Activated CD4-positive, alpha-beta memory T cell treated with anti-CD3 and anti-CD28 coated beads for 36 hours (primary cell): Measurements from ENCODE around the gene PPP1R3E. TPM values are rescaled to one million over a fixed set of nuclear protein-coding genes. Genes with fewer than 3 reads are reported as not detected.

ENCODE experiments used
- CTCF ChIA-PET: fragments of 350-600 bp; sonication (Branson Sonifier 250); formaldehyde crosslinking; loops from one replicate; lab custom pipeline; 2021; ENCODE audit warnings: antibody characterized with exemption, inconsistent platforms; lab: Charles Lee
- POLR2A ChIA-PET: fragments of 350-600 bp; sonication (Branson Sonifier 250); formaldehyde crosslinking; loops from one replicate; lab custom pipeline; 2021; ENCODE audit warnings: antibody characterized with exemption; lab: Charles Lee
- DNase-seq: peaks from one replicate; pipeline ENCODE4 v3.0.0-alpha.2; 2020
- H3K27ac Mint-ChIP-seq: one replicate; pipeline ENCODE4 v1.8.0; 2021; ENCODE audit warnings: mixed read lengths
- H3K27me3 Mint-ChIP-seq: one replicate; pipeline ENCODE4 v1.8.0; 2021; ENCODE audit warnings: mixed read lengths
- H3K36me3 Mint-ChIP-seq: one replicate; pipeline ENCODE4 v1.8.0; 2021; ENCODE audit warnings: mixed read lengths
- H3K4me1 Mint-ChIP-seq: one replicate; pipeline ENCODE4 v1.8.0; 2021; ENCODE audit warnings: low read depth, mixed read lengths
- H3K4me3 Mint-ChIP-seq: one replicate; pipeline ENCODE4 v1.8.0; 2021; ENCODE audit warnings: mild to moderate bottlenecking, mixed read lengths
- H3K9me3 Mint-ChIP-seq: one replicate; pipeline ENCODE4 v1.8.0; 2021; ENCODE audit warnings: mixed read lengths
- intact Hi-C: fragments of 100-400 bp; cut with micrococcal nuclease; formaldehyde crosslinking; loops from one replicate; pipeline ENCODE4 v1.15.1; 2023
- total RNA-seq, 2 experiments: library from RNA; stranded (reverse); gene quantifications; one replicate each; pipeline ENCODE4 v1.2.3, GENCODE V29; 2021

PPP1R3E gene, protein sequence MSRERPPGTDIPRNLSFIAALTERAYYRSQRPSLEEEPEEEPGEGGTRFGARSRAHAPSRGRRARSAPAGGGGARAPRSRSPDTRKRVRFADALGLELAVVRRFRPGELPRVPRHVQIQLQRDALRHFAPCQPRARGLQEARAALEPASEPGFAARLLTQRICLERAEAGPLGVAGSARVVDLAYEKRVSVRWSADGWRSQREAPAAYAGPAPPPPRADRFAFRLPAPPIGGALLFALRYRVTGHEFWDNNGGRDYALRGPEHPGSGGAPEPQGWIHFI
- total RNA-seq: 10 to 100 TPM; 12.6 to 15.8 TPM

DNA sequence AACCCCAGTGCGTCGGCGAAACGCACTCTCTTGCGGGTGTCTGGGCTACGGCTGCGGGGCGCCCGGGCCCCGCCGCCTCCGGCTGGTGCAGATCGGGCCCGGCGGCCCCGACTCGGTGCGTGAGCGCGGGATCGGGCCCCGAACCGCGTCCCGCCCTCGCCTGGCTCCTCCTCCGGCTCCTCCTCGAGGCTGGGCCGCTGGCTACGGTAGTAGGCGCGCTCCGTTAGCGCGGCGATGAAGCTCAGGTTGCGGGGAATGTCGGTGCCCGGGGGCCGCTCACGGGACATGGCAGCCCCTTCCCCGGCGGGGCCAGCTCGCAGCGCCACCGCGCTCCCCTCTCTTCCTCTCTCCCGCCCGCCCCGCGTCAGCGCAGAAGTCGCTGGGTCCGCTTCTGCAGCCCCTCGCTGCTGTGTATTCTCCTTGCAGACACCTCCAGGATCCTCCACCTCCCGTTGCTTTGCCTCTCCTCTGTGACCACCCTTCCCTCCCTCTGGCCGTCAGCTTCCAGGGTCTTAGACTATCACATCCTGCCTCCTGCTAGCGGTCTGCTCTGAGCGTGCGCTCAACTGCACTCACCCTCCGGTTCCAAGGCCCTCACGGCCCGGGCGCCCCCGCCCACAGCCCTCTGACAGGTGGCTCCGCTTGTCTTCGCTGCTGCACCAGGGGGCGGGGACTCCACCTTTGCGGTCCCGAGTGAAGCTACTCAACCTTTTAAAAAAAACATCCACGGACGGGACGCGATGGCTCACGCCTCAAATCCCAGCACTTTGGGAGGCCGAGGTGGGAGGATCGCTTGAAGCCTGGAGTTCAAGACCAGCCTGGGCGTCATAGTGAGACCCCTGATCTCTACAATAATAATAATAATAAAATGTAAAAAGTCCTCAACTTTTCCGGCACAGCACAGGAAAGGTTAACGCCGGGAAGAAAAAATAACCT lies at the start of gene PPP1R3E:
Gene PPP1R3E, minus strand, starts transcription at position 570 of the 936 bp plus-strand sequence. Its CDS starts 283 bp downstream, at position 287.
- ChIA-PET CTCF (interaction anchor here (0.6 to 4.6 kb wide), 13 partner anchors 10 to 234 kb away, joined by 3 to 76 read pairs (median 6); partner anchors contain the start of genes HOMEZ and PABPN1), POLR2A (interaction anchor here (0.7 to 4.4 kb wide), 8 partner anchors 13 to 207 kb away, joined by 3 to 102 read pairs (median 3); partner anchors contain the start of genes ACIN1, C14orf119, HOMEZ and PABPN1)
- H3K9me3 Mint-ChIP-seq: no peaks in the 10 kb centered on the region
- peaks cover 12% of the 10 kb centered on the region for H3K27me3 Mint-ChIP-seq
- peak within 1 kb of the TSS; percentile 94 for H3K4me3 Mint-ChIP-seq
- H3K4me1 Mint-ChIP-seq: peaks cover 22% of the 10 kb centered on the region
- DNase-seq: peak; percentile 93
- H3K36me3 Mint-ChIP-seq: peaks cover 3% of the 10 kb centered on the region
- peak within 1 kb of the TSS; percentile 96 for H3K27ac Mint-ChIP-seq
- intact Hi-C loops: loop anchor here (2.0 to 5.0 kb wide), 2 partner anchors 66 to 255 kb away; partner anchors contain the start of gene THTPA

DNA sequence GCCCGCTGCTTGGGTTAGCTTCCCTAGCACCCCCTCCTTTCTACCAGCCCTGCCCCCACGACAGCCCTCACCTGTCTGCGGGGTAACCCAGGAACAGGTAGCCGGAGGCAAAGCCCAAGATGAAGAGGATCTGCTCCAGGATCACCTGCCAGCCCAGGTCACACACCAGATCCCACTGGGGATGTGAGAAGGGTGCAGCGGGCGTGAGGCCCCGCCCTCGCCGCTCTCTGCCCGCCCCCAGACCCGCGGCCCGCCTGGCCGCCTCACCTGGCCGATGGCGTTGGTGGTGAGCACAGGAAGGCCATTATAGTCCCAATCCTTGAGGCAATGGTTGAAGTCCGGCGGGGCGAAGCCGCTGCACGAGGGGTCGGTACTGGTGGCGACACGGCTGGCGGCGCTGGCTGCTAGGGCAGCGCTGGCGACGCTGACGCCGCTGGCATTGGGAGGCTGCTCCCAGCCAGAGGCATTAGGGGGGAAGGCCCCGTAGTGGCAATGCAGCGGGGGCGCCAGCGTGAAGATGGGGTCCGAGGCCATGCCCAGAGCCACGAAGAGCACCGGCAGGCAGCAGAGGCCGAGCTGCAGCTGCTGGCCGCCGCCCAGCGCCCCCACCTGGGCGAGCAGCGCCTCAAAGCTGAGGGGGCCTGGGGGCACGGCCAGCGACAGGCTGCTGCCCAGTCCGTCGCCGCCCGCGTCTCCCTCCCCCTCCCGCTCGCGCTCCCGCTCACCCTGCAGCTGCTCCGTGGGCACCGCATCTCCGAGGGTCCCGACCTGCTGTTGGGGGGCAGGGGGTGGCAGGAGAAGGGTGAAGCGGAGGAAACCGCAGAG lies 49.2 kb upstream of the PPP1R3E start:
- H3K27me3 Mint-ChIP-seq: peaks cover 30% of the 10 kb centered on the region
- intact Hi-C loops: no loop called here
- H3K4me1 Mint-ChIP-seq: peaks cover 5% of the 10 kb centered on the region
- ChIA-PET CTCF (interaction anchor here (0.6 to 1.1 kb wide), 4 partner anchors 10 to 946 kb away, joined by 3 to 4 read pairs (median 3); no protein-coding TSS in a partner anchor), POLR2A (no interaction called here)
- no peak for DNase-seq
- H3K27ac Mint-ChIP-seq: no peak overlapping the region
- H3K9me3 Mint-ChIP-seq: no peaks in the 10 kb centered on the region
- peak overlapping the region; percentile 61 for H3K4me3 Mint-ChIP-seq
- peaks cover 2% of the 10 kb centered on the region for H3K36me3 Mint-ChIP-seq

DNA sequence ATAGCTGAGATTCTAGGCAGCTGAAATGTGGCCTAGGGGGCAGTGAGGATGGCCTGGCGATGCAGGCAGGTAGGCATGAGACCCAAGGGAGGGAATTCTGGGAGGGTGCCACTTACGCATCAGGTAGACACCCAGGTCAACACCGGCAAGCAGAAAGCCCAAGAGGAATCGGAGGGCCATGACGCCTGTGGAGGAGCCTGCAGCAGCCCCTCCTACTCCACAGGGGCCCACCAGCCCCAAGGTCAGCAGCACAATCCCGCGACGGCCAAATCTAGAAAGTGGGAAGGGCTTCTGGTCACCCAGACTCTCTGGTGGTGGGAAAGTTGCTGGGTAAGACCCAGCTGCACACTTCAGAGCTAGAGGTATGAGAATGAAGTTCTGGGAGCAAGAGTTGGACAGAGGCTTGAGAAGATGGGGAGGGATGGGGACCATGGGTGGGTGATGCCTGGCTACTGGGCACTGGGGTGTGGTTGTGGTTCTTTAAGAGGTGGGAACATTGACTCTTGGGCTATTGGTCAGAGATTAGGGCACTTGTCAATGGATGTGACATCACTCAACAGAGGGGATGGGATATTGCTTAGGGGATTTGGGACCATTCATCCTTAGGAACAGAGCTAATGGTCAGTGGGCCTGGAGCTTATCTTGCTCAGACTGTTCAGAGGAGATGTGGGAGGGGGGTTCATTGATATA lies 46.6 kb upstream of the PPP1R3E start:
- H3K4me1 Mint-ChIP-seq: peaks cover 5% of the 10 kb centered on the region

DNA sequence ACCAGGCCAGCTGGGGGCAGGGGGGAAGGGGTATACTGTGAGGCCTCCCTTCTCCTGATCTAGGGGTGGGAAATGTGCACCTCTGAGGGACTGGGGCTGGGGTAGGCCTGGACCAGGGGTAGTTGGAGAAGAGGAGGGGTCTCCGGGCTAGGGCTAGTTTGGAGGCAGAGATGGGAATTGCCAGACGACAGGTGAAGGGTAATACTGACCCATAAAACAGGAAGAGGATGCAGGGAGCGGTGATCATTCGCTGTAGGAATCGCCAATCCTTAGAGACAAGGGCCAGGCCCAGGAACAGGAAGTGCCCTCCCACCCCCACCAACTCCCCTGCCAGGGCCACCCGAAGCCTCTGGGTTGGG lies 45.6 kb upstream of the PPP1R3E start:
- H3K27ac Mint-ChIP-seq: no peak overlapping the region
- DNase-seq: no peak
- H3K27me3 Mint-ChIP-seq: peaks cover 15% of the 10 kb centered on the region
- peaks cover 2% of the 10 kb centered on the region for H3K36me3 Mint-ChIP-seq
- H3K4me3 Mint-ChIP-seq: no peak overlapping the region
- intact Hi-C loops: no loop called here
- CTCF ChIA-PET: no interaction called here
- H3K9me3 Mint-ChIP-seq: no peaks in the 10 kb centered on the region
- H3K4me1 Mint-ChIP-seq: peaks cover 5% of the 10 kb centered on the region
- POLR2A ChIA-PET: no interaction called here

More for the DNA sequence above, 46.6 kb upstream of the PPP1R3E start:
- no peaks in the 10 kb centered on the region for H3K9me3 Mint-ChIP-seq
- H3K36me3 Mint-ChIP-seq: peaks cover 2% of the 10 kb centered on the region
- intact Hi-C loops: no loop called here
- DNase-seq: no peak
- no peak overlapping the region for H3K27ac Mint-ChIP-seq
- no peak overlapping the region for H3K4me3 Mint-ChIP-seq
- POLR2A ChIA-PET: no interaction called here
- peaks cover 24% of the 10 kb centered on the region for H3K27me3 Mint-ChIP-seq
- CTCF ChIA-PET: no interaction called here

DNA sequence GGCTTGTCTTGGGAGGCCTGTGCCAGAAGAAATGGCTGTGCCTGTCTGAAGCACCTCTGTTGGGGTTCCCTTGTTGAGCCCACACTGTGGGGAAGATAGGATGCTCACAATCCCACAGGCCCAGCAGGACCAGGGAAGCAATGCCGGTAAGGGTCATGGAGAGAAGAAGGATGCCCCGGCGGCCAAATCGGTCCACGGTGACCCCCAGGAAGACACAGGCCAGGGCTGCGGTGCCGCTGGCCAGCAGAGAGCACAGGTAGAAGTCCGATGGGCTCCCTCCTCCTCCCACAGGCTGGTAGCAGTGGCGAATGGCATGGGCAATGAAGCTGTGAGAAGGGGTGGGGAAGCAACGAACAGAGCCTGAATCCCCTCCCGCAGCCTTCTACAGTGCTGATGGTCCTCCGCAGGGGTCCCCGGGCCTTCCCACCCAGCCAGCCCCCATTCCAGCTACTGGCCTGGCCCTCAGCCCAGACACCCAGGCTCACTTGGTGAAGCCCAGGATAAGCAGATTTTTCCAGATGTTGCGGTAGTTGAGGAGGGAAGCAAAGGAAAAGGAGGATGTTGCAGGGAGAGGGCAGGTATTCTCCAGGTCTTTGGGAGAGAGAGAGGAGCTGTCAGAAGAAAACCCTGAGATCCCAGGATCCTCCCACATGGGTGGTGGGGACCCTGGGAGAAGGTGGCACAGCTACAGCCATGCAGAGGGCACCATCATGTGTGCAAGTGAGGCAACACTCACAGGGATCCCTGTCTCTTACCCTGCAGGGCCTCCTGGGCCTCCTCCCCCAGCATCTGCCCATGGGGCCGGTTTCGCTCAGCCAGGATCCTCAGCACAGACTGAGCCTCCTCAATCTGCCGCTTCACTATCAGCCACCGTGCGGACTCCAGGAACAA lies 45.0 kb upstream of the PPP1R3E start:
- no peak for DNase-seq
- H3K4me1 Mint-ChIP-seq: peaks cover 2% of the 10 kb centered on the region
- intact Hi-C loops: no loop called here
- CTCF ChIA-PET: no interaction called here
- H3K9me3 Mint-ChIP-seq: no peaks in the 10 kb centered on the region
- no peak overlapping the region for H3K27ac Mint-ChIP-seq
- POLR2A ChIA-PET: no interaction called here
- H3K4me3 Mint-ChIP-seq: no peak overlapping the region
- H3K36me3 Mint-ChIP-seq: peaks cover 2% of the 10 kb centered on the region
- H3K27me3 Mint-ChIP-seq: peaks cover 12% of the 10 kb centered on the region

DNA sequence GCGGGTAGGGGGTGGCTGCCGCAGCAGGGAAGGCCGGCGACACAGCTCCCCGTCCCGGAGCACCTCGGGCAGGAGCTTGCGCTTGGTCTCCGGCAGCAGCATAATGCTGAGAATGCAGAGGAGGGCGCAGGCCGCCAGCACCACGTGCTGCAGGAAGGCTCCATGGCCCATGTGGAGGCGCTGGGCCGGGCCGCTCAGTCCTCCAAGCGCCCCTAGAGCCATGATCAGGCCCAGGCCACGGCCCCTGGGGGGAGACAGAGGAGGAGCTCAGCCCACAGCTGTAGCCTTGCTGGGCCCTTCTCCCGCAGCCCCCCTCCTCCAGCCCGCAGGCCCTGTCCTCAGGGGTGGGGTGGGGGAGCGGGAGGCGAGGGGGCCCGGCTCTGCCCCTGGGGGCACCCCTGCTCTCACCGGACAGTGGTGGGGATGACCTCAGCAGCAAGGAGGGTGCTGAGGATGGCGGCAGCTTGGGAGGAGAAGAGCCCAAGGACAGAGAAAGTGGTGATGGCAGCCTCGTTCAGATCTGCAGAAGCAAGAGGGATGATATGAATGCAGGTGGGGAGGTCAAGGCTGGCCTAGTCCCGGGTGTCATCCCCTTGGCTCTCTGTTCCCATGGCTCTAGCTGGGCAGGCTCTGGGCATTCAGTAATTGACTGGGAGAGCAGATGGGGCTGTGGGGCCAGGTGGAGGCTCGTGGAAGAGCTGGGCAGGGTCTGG lies 44.2 kb upstream of the PPP1R3E start:
- Mint-ChIP-seq H3K4me1 (peaks cover 2% of the 10 kb centered on the region), H3K36me3 (peaks cover 2% of the 10 kb centered on the region), H3K27ac (no peak overlapping the region), H3K9me3 (no peaks in the 10 kb centered on the region), H3K4me3 (no peak overlapping the region), H3K27me3 (peaks cover 12% of the 10 kb centered on the region)
- intact Hi-C loops: no loop called here
- POLR2A ChIA-PET: interaction anchor here (1.1 kb wide), 1 partner anchor 252 kb away, joined by 3 read pairs; the partner anchor contains the start of genes ACIN1 and C14orf119
- CTCF ChIA-PET: interaction anchor here (1.2 kb wide), 1 partner anchor 226 kb away, joined by 4 read pairs; no protein-coding TSS in a partner anchor
- no peak for DNase-seq

DNA sequence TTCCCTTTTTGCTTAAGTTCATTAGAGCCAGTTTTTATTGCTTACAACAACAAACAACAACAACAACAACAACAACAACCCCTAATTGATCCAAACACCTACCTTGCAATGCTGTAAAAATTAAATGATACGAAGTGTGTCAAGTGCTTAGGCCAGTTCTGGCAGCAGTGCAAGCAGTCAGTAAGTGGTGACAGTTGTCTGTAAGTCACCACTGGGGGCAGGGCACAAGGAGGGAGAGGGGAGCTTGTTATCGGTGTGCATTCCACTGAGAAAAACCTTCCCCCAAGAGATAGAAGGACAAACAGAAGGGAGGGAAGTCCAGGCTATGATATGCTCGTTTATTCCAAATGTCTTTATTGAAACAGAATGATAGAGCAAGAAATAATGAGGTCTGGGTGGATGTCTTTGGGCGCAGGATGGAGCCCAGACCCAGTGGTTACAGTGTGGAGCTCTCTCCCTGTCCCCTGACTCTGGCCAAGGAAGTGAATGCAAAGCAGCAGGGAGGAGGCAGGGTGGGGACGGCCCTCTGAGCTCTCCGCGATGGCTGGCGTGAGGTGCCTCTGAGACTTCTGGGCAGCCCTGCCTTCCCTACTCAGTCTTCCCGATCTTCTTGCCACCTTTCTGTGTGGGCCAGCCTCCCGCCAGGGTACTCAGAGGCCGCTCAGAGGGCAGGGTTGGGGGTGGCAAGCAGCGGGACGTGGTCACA lies 43.5 kb upstream of the PPP1R3E start:
- H3K27me3 Mint-ChIP-seq: peaks cover 9% of the 10 kb centered on the region
- intact Hi-C loops: no loop called here
- DNase-seq: no peak
- ChIA-PET CTCF (interaction anchor here (1.2 to 1.6 kb wide), 2 partner anchors 19 to 226 kb away, joined by 4 to 7 read pairs; no protein-coding TSS in a partner anchor), POLR2A (interaction anchor here (1.1 kb wide), 1 partner anchor 251 kb away, joined by 3 read pairs; the partner anchor contains the start of genes ACIN1 and C14orf119)
- no peaks in the 10 kb centered on the region for H3K4me1 Mint-ChIP-seq
- H3K9me3 Mint-ChIP-seq: no peaks in the 10 kb centered on the region
- no peak overlapping the region for H3K27ac Mint-ChIP-seq
- peaks cover under 1% of the 10 kb centered on the region for H3K36me3 Mint-ChIP-seq
- H3K4me3 Mint-ChIP-seq: no peak overlapping the region

DNA sequence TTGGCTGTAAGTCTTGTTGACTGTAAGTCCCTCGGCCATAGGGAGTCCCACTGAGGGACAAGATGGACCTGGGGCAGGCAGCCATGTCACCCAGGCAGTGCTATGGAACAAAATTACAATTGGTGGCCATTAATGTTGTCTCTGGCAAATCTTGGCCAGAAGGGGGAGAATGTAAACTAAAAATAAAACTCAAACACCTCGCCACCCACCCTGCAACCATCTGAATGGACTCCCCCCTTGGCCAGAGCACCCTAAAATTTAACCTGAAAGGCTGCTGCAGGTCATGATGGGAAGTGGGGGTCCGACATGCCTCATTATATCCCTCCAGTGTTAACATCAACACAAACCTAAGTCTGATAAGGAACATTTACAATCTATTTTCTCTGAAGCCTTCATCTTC lies 41.8 kb upstream of the PPP1R3E start:
- Mint-ChIP-seq H3K4me3 (no peak overlapping the region), H3K27ac (no peak overlapping the region), H3K9me3 (peaks cover 3% of the 10 kb centered on the region), H3K4me1 (no peaks in the 10 kb centered on the region), H3K36me3 (peaks cover 1% of the 10 kb centered on the region), H3K27me3 (peaks cover 4% of the 10 kb centered on the region)
- CTCF ChIA-PET: interaction anchor here (1.6 to 1.9 kb wide), 2 partner anchors 18 to 35 kb away, joined by 4 to 7 read pairs; no protein-coding TSS in a partner anchor
- POLR2A ChIA-PET: no interaction called here
- intact Hi-C loops: no loop called here
- DNase-seq: no peak

DNA sequence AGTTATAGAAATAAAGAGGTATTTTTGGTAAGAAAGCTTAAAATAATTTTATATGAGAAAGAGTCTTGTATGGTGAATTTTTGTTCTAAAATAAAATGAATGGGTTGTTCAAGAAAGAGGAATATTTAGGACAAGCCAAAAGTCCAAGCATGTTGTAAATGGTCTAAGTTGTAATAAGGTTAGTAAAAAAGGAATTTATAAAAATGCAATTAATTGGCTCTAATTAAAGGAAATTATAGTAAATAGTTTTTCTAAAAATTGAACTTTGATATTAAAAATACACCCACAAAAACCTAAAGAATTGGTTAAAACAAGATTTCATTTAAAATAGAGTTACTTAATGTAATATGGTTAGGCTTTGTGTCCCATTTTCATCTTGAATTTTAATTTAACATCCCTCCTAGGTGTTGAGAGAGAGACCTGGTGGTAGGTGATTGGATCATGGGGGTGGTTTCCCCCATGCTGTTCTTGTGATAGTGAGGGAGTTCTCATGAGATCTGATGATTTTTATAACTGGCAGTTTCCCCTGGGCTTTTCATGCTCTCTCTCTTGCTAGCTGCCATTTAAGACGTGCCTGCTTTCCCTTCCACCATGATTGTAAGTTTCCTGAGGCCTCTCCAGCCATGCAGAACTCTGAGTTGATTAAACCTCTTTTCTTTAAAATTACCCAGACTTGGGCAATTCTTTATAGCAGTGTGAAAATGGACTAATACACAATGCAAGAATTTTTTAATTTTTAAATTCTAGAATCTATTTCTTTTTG lies 37.0 kb upstream of the PPP1R3E start:
- H3K9me3 Mint-ChIP-seq: peaks cover 3% of the 10 kb centered on the region
- no peak for DNase-seq
- no peak overlapping the region for H3K27ac Mint-ChIP-seq
- H3K27me3 Mint-ChIP-seq: peaks cover 9% of the 10 kb centered on the region
- CTCF ChIA-PET: interaction anchor here (1.6 kb wide), 1 partner anchor 12 kb away, joined by 4 read pairs; no protein-coding TSS in a partner anchor
- POLR2A ChIA-PET: no interaction called here
- H3K36me3 Mint-ChIP-seq: peaks cover 1% of the 10 kb centered on the region
- no peaks in the 10 kb centered on the region for H3K4me1 Mint-ChIP-seq
- intact Hi-C loops: no loop called here
- H3K4me3 Mint-ChIP-seq: no peak overlapping the region
